AG04450 (cell line): ENCODE data around the gene CACNA1E. TPM values are rescaled to one million over a fixed set of nuclear protein-coding genes. Genes with fewer than 3 reads are reported as not detected.

Experiments used
- CTCF ChIA-PET: fragments of 300-600, 350-600 bp; formaldehyde crosslinking; extraction: SDS; loops from one replicate; lab custom pipeline; 2022; ENCODE audit warnings: antibody characterized with exemption, inconsistent platforms; lab: Charles Lee
- POLR2A ChIA-PET: fragments of 350-600 bp; formaldehyde crosslinking; extraction: SDS; loops from one replicate; lab custom pipeline; 2021; ENCODE audit warnings: antibody characterized with exemption, inconsistent platforms; lab: Yijun Ruan, JAX
- DNase-seq: peaks from one replicate; pipeline ENCODE4 v3.0.0-alpha.2; 2011; ENCODE audit warnings: low read depth, low spot score
- H3K27ac ChIP-seq: one replicate; pipeline ENCODE4 v1.5.1; 2012; ENCODE audit warnings: low read depth, low read length, control low read depth
- H3K27me3 ChIP-seq: one replicate; pipeline ENCODE4 v1.6.0; 2012; ENCODE audit warnings: low read length; ENCODE audit not compliant: control insufficient read depth, insufficient read depth
- H3K4me3 ChIP-seq: 2 replicates; pipeline ENCODE4 v1.5.1; 2011; ENCODE audit warnings: mild to moderate bottlenecking, low read depth, low read length, control low read depth
- H3K9me3 ChIP-seq: 2 replicates; pipeline ENCODE4 v1.5.1; 2012; ENCODE audit warnings: low read length; ENCODE audit not compliant: control insufficient read depth, insufficient read depth
- polyA plus RNA-seq: library from polyadenylated mRNA; depleted of rRNA; stranded (reverse); fragments of >200 nt; gene quantifications from 2 replicates; pipeline ENCODE4 v1.2.3, GENCODE V29; 2011
- TF ChIP-seq, protein P1 (sequence below): IDR thresholded peaks from 2 replicates; pipeline ENCODE4 v1.5.1; 2011; ENCODE audit warnings: low read depth, low read length, control low read depth, inconsistent platforms

The CACNA1E gene
- polyA plus RNA-seq, 1 experiment = not detected

DNA sequence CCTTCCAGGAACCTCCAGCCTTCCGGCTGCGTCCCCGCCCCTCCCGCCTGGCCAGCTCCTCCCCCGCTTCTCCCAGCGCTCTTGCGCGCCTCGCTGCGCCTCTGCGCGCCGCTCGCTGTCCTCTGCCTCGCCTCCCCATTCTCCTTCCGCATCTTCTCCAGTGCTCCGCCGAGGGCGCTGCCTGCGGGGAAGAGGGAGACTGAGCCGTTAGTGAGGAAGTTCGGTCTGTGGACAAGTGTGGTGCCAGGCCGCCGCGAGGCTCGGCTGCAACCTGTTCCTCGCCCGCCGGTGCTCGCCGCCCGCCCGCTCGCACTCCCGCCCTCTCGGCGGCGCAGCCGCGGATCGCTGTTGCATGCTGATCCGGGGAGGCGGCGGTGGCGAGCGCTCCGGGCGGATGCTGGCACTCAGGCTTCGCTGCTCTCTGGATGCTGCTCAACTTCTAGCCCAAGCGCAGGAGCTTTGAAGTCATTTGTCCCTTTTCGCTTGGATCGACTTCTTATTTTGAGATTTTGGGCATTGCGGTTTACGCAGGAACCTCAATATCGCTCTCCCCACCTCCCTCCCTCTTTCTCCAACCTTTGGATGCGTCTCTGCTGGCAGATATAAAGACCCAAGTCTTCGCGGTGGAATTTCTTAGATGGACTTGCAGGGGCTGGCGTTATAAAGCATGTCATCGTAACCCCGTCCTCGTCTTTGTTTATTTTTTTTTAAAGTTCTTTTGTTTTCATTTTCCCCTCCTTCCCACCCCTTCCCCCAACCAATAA is 614 bp upstream of the CACNA1E start:
- ChIA-PET POLR2A (no interaction called here), CTCF (interaction anchor here (0.7 kb wide), 1 partner anchor 24 kb away, joined by 3 read pairs; no protein-coding TSS in a partner anchor)
- H3K27ac ChIP-seq = no peak overlapping the region
- no peak overlapping the region; the same call in 1 of the 2 replicates for H3K4me3 ChIP-seq
- TF ChIP-seq, protein P1, sequence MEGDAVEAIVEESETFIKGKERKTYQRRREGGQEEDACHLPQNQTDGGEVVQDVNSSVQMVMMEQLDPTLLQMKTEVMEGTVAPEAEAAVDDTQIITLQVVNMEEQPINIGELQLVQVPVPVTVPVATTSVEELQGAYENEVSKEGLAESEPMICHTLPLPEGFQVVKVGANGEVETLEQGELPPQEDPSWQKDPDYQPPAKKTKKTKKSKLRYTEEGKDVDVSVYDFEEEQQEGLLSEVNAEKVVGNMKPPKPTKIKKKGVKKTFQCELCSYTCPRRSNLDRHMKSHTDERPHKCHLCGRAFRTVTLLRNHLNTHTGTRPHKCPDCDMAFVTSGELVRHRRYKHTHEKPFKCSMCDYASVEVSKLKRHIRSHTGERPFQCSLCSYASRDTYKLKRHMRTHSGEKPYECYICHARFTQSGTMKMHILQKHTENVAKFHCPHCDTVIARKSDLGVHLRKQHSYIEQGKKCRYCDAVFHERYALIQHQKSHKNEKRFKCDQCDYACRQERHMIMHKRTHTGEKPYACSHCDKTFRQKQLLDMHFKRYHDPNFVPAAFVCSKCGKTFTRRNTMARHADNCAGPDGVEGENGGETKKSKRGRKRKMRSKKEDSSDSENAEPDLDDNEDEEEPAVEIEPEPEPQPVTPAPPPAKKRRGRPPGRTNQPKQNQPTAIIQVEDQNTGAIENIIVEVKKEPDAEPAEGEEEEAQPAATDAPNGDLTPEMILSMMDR = no peak
- H3K27me3 ChIP-seq = peaks cover 52% of the 10 kb centered on the region
- H3K9me3 ChIP-seq = no peaks in the 10 kb centered on the region; the same call in 1 of the 2 replicates
- DNase-seq = no peak

DNA sequence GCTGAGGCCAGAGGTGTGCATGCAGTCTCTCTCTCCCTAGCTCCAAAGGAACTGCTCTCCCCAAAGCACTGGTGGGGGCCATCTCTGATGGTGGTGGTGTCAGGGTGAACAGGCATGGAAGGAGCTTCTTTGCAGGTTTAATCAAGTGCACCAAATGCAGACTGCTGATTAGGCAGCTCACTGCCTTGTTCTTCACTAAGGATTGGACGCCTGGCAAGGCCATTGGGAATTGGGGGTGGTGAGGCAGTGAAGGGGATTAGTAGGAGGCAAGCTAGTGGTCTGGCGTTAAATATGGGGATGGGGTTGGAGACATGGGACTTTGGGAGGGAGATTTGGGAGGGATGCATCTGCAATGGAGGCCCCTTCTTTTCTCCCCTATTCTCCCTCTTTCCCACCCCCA is 1.5 kb downstream of the CACNA1E start:
- POLR2A ChIA-PET = no interaction called here
- CTCF ChIA-PET = no interaction called here
- TF ChIP-seq, protein P1 = no peak
- Histone ChIP-seq H3K27me3 (peaks cover 52% of the 10 kb centered on the region), H3K27ac (no peak overlapping the region), H3K4me3 (no peak overlapping the region), H3K9me3 (no peaks in the 10 kb centered on the region; the same call in 1 of the 2 replicates)
- no peak for DNase-seq

GRCh38 chr1:181485287-181486097 is 2.2 kb downstream of the CACNA1E start:
- Histone ChIP-seq H3K27ac (no peak overlapping the region), H3K9me3 (no peaks in the 10 kb centered on the region; the same call in 1 of the 2 replicates), H3K4me3 (no peak overlapping the region), H3K27me3 (peaks cover 52% of the 10 kb centered on the region)
- CTCF ChIA-PET = no interaction called here
- no peak for DNase-seq
- TF ChIP-seq, protein P1 = no peak
- POLR2A ChIA-PET = no interaction called here

DNA sequence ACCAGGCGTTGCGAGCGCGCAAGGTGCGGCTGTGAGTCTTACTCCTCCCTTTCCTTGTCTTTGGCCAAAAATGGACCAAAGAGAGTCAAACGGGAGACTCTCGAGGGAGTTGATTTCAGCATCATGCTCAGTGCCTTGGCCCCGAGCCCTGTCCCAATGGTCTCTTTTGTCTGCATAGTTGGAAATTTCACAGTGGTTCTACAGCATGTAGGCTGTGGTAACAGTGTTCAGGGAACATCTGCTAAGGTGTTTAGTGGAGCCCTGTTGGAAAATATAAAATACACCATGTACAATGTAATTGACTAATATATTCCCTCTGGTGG is 2.7 kb downstream of the CACNA1E start:
- ChIA-PET CTCF (no interaction called here), POLR2A (no interaction called here)
- DNase-seq = no peak
- Histone ChIP-seq H3K9me3 (no peaks in the 10 kb centered on the region; the same call in 1 of the 2 replicates), H3K4me3 (no peak overlapping the region), H3K27me3 (peaks cover 50% of the 10 kb centered on the region), H3K27ac (no peak overlapping the region)
- TF ChIP-seq, protein P1 = no peak

GRCh38 chr1:181488866-181489265 is 5.5 kb downstream of the CACNA1E start:
- H3K4me3 ChIP-seq = no peak overlapping the region
- H3K27ac ChIP-seq = no peak overlapping the region
- TF ChIP-seq, protein P1 = no peak
- DNase-seq = no peak
- peaks cover 24% of the 10 kb centered on the region for H3K27me3 ChIP-seq
- no peaks in the 10 kb centered on the region for H3K9me3 ChIP-seq
- CTCF ChIA-PET = no interaction called here
- POLR2A ChIA-PET = no interaction called here
